Measurements from ENCODE around the gene EMCN.

GRCh38 chr4:100466501-100466900 lies 51.3 kb downstream of the EMCN start:
- TF ChIP-seq POLR2A (IDR thresholded peaks at IDR 0.05), result no peak
- TF ChIP-seq CTCF (IDR thresholded peaks at IDR 0.05), result no peak

All from uterus (tissue), 2 donors.